AG09319 (cell line): Measurements from ENCODE around the gene DMBT1.
"Not testable (repeated sequence)": the region's sequence is repeated elsewhere in the genome, so short reads cannot be mapped to it uniquely, and the experiment has no call there.

Experiments
- DNase-seq: peaks from one replicate; pipeline ENCODE4 v3.0.0-alpha.2; 2010; ENCODE audit warnings: low read depth; ENCODE audit errors: extremely low read depth
- TF ChIP-seq, protein P1 (sequence below): IDR thresholded peaks from 2 replicates; pipeline ENCODE4 v1.5.1; 2011; ENCODE audit warnings: low read depth, mild to moderate bottlenecking, inconsistent platforms, low read length, moderate library complexity

The DMBT1 gene

GRCh38 chr10:122577311-122577885, 16.8 kb downstream of the DMBT1 start:
- DNase-seq = no peak
- TF ChIP-seq, protein P1, sequence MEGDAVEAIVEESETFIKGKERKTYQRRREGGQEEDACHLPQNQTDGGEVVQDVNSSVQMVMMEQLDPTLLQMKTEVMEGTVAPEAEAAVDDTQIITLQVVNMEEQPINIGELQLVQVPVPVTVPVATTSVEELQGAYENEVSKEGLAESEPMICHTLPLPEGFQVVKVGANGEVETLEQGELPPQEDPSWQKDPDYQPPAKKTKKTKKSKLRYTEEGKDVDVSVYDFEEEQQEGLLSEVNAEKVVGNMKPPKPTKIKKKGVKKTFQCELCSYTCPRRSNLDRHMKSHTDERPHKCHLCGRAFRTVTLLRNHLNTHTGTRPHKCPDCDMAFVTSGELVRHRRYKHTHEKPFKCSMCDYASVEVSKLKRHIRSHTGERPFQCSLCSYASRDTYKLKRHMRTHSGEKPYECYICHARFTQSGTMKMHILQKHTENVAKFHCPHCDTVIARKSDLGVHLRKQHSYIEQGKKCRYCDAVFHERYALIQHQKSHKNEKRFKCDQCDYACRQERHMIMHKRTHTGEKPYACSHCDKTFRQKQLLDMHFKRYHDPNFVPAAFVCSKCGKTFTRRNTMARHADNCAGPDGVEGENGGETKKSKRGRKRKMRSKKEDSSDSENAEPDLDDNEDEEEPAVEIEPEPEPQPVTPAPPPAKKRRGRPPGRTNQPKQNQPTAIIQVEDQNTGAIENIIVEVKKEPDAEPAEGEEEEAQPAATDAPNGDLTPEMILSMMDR = no peak

- DNase-seq = not testable (repeated sequence)
Measured at GRCh38 chr10:122586070-122586469, 25.5 kb downstream of the DMBT1 start.

GRCh38 chr10:122587098-122587760, 26.7 kb downstream of the DMBT1 start:
- TF ChIP-seq, protein P1 = no peak

GRCh38 chr10:122588381-122588780, 27.8 kb downstream of the DMBT1 start:
- TF ChIP-seq, protein P1 = no peak
- no peak for DNase-seq

More at GRCh38 chr10:122587098-122587760, 26.7 kb downstream of the DMBT1 start:
- no peak for DNase-seq

DNA sequence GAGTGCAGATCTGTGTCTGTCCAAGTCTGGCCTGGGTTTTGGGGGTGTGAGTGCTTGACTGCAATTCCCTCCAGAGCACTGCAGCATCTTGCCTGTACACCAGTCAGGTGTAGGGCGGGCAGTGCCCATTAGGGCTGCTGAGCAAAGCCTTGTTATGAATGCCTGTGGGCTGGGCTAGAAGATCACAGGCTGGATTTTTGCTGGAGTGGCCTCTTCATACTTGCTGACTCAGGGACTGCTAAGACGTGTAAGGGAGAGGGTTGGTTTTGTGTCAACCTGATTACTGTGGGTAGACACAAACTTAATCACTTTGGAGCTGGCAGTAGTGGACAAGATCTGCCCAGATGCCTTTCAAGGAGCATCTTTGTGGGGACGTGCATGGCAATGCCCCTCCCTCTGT, 29.6 kb downstream of the DMBT1 start:
- DNase-seq = no peak

GRCh38 chr10:122591736-122592135, 31.2 kb downstream of the DMBT1 start:
- TF ChIP-seq, protein P1 = no peak
- DNase-seq = no peak

More for the DNA sequence above, 29.6 kb downstream of the DMBT1 start:
- TF ChIP-seq, protein P1 = no peak

- no peak for DNase-seq
- TF ChIP-seq, protein P1 = no peak
Measured at GRCh38 chr10:122592161-122592560, 31.6 kb downstream of the DMBT1 start.
